ENCODE measurements around the gene SLC2A11. TPM values are rescaled to one million over a fixed set of nuclear protein-coding genes. Genes with fewer than 3 reads are reported as not detected.

SLC2A11 gene
- total RNA-seq, 2 experiments from 2014 or later = 9.9 to 11.5 TPM

DNA sequence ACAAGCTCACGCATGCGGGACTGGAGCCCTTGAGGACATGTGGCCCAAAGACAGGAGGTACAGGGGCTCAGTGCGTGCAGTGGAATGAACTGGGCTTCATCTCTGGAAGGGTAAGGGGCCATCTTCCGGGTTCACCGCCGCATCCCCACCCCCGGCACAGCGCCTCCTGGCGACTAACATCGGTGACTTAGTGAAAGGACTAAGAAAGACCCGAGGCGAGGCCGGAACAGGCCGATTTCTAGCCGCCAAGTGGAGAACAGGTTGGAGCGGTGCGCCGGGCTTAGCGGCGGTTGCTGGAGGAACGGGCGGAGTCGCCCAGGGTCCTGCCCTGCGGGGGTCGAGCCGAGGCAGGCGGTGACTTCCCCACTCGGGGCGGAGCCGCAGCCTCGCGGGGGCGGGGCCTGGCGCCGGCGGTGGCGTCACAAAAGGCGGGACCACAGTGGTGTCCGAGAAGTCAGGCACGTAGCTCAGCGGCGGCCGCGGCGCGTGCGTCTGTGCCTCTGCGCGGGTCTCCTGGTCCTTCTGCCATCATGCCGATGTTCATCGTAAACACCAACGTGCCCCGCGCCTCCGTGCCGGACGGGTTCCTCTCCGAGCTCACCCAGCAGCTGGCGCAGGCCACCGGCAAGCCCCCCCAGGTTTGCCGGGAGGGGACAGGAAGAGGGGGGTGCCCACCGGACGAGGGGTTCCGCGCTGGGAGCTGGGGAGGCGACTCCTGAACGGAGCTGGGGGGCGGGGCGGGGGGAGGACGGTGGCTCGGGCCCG lies 36.5 kb downstream of the SLC2A11 start, which contains the start of gene MIF:
MIF (plus strand) TSS at position 439 of the 765 bp plus-strand sequence; CDS start at position 531, 92 bp downstream.
- Histone ChIP-seq H3K4me1 (ENCODE audit: insufficient read depth, low read length) (peaks cover 30% of the 10 kb centered on the region), H3K27ac (ENCODE audit: low read depth in 1 of 2, low read length in 2 of 2) (peak within 1 kb of the TSS; percentile 84 to 91), H3K4me3 (ENCODE audit: low read length) (peak within 1 kb of the TSS; percentile 79), H3K27me3 (ENCODE audit: control insufficient read depth in 1 of 2, insufficient read depth in 2 of 2, low read length in 2 of 2) (no peaks in the 10 kb centered on the region), H3K36me3 (ENCODE audit: insufficient read depth, low read length) (peaks cover 18% of the 10 kb centered on the region), H3K9me3 (ENCODE audit: control insufficient read depth in 1 of 2, insufficient read depth in 1 of 2, low read length in 2 of 2) (no peaks in the 10 kb centered on the region)
- H3K27ac Mint-ChIP-seq = peak within 1 kb of the TSS; percentile 97
- ChIA-PET CTCF (interaction anchor here (0.6 to 2.2 kb wide), 10 partner anchors 15 to 263 kb away, joined by 3 to 16 read pairs (median 6); partner anchors contain the start of genes CABIN1, SLC2A11 and ZNF70), POLR2A (interaction anchor here (0.6 to 3.3 kb wide), 21 partner anchors 9 to 1911 kb away, joined by 3 to 89 read pairs (median 4); partner anchors contain the start of genes ADORA2A, MMP11, SLC2A11 and SMARCB1)
- H3K36me3 Mint-ChIP-seq (ENCODE audit: low read depth) = peaks cover 41% of the 10 kb centered on the region
- peak; percentile 90 for TF ChIP-seq CTCF (IDR thresholded peaks at IDR 0.05)
- H3K9me3 Mint-ChIP-seq = no peaks in the 10 kb centered on the region
- DNase-seq (peak; percentile 85 to 98 (median 94)), ATAC-seq (ENCODE audit: poor library complexity) (peak; percentile 78)
- H3K27me3 Mint-ChIP-seq = no peaks in the 10 kb centered on the region
- peak within 1 kb of the TSS; percentile 95 for H3K4me3 Mint-ChIP-seq
- peaks cover 29% of the 10 kb centered on the region for H3K4me1 Mint-ChIP-seq (ENCODE audit: low read depth)
- intact Hi-C loops (cut with DNase I, micrococcal nuclease) = loop anchor here (1.0 to 5.0 kb wide), 4 partner anchors 20 to 108 kb away; partner anchors contain the start of genes SLC2A11 (in 1 of the 2) and SMARCB1 (in 1 of the 2)

DNA sequence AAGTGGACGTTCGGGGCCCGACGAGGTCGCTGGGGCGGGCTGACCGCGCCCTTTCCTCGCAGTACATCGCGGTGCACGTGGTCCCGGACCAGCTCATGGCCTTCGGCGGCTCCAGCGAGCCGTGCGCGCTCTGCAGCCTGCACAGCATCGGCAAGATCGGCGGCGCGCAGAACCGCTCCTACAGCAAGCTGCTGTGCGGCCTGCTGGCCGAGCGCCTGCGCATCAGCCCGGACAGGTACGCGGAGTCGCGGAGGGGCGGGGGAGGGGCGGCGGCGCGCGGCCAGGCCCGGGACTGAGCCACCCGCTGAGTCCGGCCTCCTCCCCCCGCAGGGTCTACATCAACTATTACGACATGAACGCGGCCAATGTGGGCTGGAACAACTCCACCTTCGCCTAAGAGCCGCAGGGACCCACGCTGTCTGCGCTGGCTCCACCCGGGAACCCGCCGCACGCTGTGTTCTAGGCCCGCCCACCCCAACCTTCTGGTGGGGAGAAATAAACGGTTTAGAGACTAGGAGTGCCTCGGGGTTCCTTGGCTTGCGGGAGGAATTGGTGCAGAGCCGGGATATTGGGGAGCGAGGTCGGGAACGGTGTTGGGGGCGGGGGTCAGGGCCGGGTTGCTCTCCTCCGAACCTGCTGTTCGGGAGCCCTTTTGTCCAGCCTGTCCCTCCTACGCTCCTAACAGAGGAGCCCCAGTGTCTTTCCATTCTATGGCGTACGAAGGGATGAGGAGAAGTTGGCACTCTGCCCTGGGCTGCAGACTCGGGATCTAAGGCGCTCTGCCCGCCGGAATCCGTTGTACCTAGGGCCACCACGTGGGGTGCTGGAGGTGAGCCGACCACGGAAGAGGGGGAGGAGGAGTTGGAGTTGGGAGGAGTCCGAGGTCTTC lies 37.3 kb downstream of the SLC2A11 start:
- Mint-ChIP-seq H3K27me3 (no peaks in the 10 kb centered on the region), H3K4me1 (ENCODE audit: low read depth) (peaks cover 29% of the 10 kb centered on the region), H3K9me3 (no peaks in the 10 kb centered on the region), H3K36me3 (ENCODE audit: low read depth) (peaks cover 42% of the 10 kb centered on the region), H3K27ac (peak overlapping the region; percentile 97), H3K4me3 (peak overlapping the region; percentile 95)
- H3K27me3 ChIP-seq (ENCODE audit: control insufficient read depth in 1 of 2, insufficient read depth in 2 of 2, low read length in 2 of 2) = no peaks in the 10 kb centered on the region
- ChIA-PET CTCF (interaction anchor here (0.6 to 2.2 kb wide), 9 partner anchors 14 to 262 kb away, joined by 3 to 16 read pairs (median 7); partner anchors contain the start of genes CABIN1, SLC2A11 and ZNF70), POLR2A (interaction anchor here (0.6 to 3.3 kb wide), 22 partner anchors 8 to 1912 kb away, joined by 3 to 89 read pairs (median 4); partner anchors contain the start of genes ADORA2A, MMP11, SLC2A11 and SMARCB1)
- no peaks in the 10 kb centered on the region for H3K9me3 ChIP-seq (ENCODE audit: control insufficient read depth in 1 of 2, insufficient read depth in 1 of 2, low read length in 2 of 2)
- DNase-seq (peak; percentile 36 to 80 (median 48)), ATAC-seq (ENCODE audit: poor library complexity) (peak; percentile 50)
- peaks cover 30% of the 10 kb centered on the region for H3K4me1 ChIP-seq (ENCODE audit: insufficient read depth, low read length)
- H3K36me3 ChIP-seq (ENCODE audit: insufficient read depth, low read length) = peaks cover 18% of the 10 kb centered on the region
- intact Hi-C loops (cut with DNase I, micrococcal nuclease) = loop anchor here (1.0 to 5.0 kb wide), 5 partner anchors 19 to 117 kb away; partner anchors contain the start of genes CABIN1 (in 1 of the 2), SLC2A11 (in 1 of the 2) and SMARCB1 (in 1 of the 2)
- TF ChIP-seq CTCF (IDR thresholded peaks at IDR 0.05) = peak; percentile 49
- peak overlapping the region; percentile 79 for H3K4me3 ChIP-seq (ENCODE audit: low read length)
- H3K27ac ChIP-seq (ENCODE audit: low read depth in 1 of 2, low read length in 2 of 2) = peak overlapping the region; percentile 84 to 91

Measured in CD4-positive, alpha-beta T cell (primary cell).